Astrocyte (in vitro differentiated cells and primary cell): ENCODE measurements around the gene AGPAT4. TPM values are rescaled to one million over a fixed set of nuclear protein-coding genes. Genes with fewer than 3 reads are reported as not detected.

Experiments used
- DNase-seq: peaks from one replicate; pipeline ENCODE4 v3.0.0-alpha.2; 2010; ENCODE audit warnings: low read depth
- FAIRE-seq: peaks from 2 replicates; lab custom pipeline; 2011; peaks lifted over from hg19 to GRCh38; lab: Jason Lieb, UNC
- H2AFZ ChIP-seq: 2 replicates; pipeline ENCODE4 v1.6.0; 2012; ENCODE audit warnings: low read depth, low read length, inconsistent platforms
- H3K27ac ChIP-seq: 2 replicates; pipeline ENCODE4 v1.5.1; 2011; ENCODE audit warnings: low read depth, low read length, inconsistent platforms
- H3K27me3 ChIP-seq: 2 replicates; pipeline ENCODE4 v1.6.0; 2011; ENCODE audit warnings: low read length, inconsistent platforms; ENCODE audit not compliant: insufficient read depth
- H3K36me3 ChIP-seq: 2 replicates; pipeline ENCODE4 v1.5.1; 2011; ENCODE audit warnings: low read length, inconsistent platforms; ENCODE audit not compliant: insufficient read depth
- H3K4me1 ChIP-seq: 2 replicates; pipeline ENCODE4 v1.5.1; 2011; ENCODE audit warnings: low read length, inconsistent platforms; ENCODE audit not compliant: insufficient read depth
- H3K4me2 ChIP-seq: 2 replicates; pipeline ENCODE4 v1.6.0; 2012; ENCODE audit warnings: low read length, inconsistent platforms
- H3K4me3 ChIP-seq: 2 replicates; pipeline ENCODE4 v1.5.1; 2011; ENCODE audit warnings: low read depth, mild to moderate bottlenecking, low read length, inconsistent platforms; ENCODE audit not compliant: insufficient read depth
- H3K79me2 ChIP-seq: 2 replicates; pipeline ENCODE4 v1.6.0; 2012; ENCODE audit warnings: mild to moderate bottlenecking, low read length, inconsistent platforms; ENCODE audit not compliant: insufficient read depth
- H3K9ac ChIP-seq: 2 replicates; pipeline ENCODE4 v1.6.0; 2012; ENCODE audit warnings: mild to moderate bottlenecking, low read length, inconsistent platforms
- H3K9me3 ChIP-seq: 2 replicates; pipeline ENCODE4 v1.5.1; 2012; ENCODE audit warnings: low read depth, mild to moderate bottlenecking, low read length, inconsistent platforms; ENCODE audit not compliant: insufficient read depth
- H4K20me1 ChIP-seq: 2 replicates; pipeline ENCODE4 v1.6.0; 2012; ENCODE audit warnings: low read length, inconsistent platforms; ENCODE audit not compliant: insufficient read depth
- H3K27ac Mint-ChIP-seq: one replicate; pipeline ENCODE4 v1.8.0; 2021; ENCODE audit warnings: mild to moderate bottlenecking, mixed read lengths; ENCODE audit not compliant: unreplicated experiment
- H3K27me3 Mint-ChIP-seq: one replicate; pipeline ENCODE4 v1.8.0; 2021; ENCODE audit warnings: low read depth, mixed read lengths; ENCODE audit not compliant: unreplicated experiment
- H3K36me3 Mint-ChIP-seq: one replicate; pipeline ENCODE4 v1.8.0; 2021; ENCODE audit warnings: low read depth, mixed read lengths; ENCODE audit not compliant: unreplicated experiment
- H3K4me1 Mint-ChIP-seq: one replicate; pipeline ENCODE4 v1.8.0; 2021; ENCODE audit warnings: low read depth, mixed read lengths; ENCODE audit not compliant: unreplicated experiment
- H3K4me3 Mint-ChIP-seq: one replicate; pipeline ENCODE4 v1.8.0; 2021; ENCODE audit warnings: mild to moderate bottlenecking, moderate library complexity, mixed read lengths; ENCODE audit not compliant: unreplicated experiment
- H3K9me3 Mint-ChIP-seq: one replicate; pipeline ENCODE4 v1.8.0; 2021; ENCODE audit warnings: mild to moderate bottlenecking, mixed read lengths; ENCODE audit not compliant: unreplicated experiment
- EZH2 ChIP-seq: IDR thresholded peaks from 2 replicates; pipeline ENCODE4 v1.6.1; 2012; ENCODE audit warnings: mild to moderate bottlenecking, low read length, inconsistent platforms; ENCODE audit not compliant: insufficient read depth
- total RNA-seq: library from RNA; stranded (reverse); gene quantifications from 2 replicates; pipeline ENCODE4 v1.2.1, GENCODE V29; 2021
- TF ChIP-seq, protein P1 (sequence below): IDR thresholded peaks from 2 replicates; pipeline ENCODE4 v1.5.1; 2011; ENCODE audit warnings: low read depth, mild to moderate bottlenecking, inconsistent platforms, low read length, moderate library complexity; ENCODE audit not compliant: insufficient read depth

Gene AGPAT4
- total RNA-seq, 1 donor from 2014 or later: 27.2 TPM

- Histone ChIP-seq H3K36me3 (no peaks in the 10 kb centered on the region), H3K27me3 (no peaks in the 10 kb centered on the region), H2AFZ (no peak overlapping the region), H3K9me3 (no peaks in the 10 kb centered on the region), H3K79me2 (peaks cover 3% of the 10 kb centered on the region), H3K4me2 (no peak overlapping the region), H3K9ac (no peak overlapping the region), H3K4me1 (peaks cover 23% of the 10 kb centered on the region), H4K20me1 (peaks cover 5% of the 10 kb centered on the region), H3K4me3 (no peak overlapping the region), H3K27ac (no peak overlapping the region)
- no peak for TF ChIP-seq EZH2
- TF ChIP-seq, protein P1, sequence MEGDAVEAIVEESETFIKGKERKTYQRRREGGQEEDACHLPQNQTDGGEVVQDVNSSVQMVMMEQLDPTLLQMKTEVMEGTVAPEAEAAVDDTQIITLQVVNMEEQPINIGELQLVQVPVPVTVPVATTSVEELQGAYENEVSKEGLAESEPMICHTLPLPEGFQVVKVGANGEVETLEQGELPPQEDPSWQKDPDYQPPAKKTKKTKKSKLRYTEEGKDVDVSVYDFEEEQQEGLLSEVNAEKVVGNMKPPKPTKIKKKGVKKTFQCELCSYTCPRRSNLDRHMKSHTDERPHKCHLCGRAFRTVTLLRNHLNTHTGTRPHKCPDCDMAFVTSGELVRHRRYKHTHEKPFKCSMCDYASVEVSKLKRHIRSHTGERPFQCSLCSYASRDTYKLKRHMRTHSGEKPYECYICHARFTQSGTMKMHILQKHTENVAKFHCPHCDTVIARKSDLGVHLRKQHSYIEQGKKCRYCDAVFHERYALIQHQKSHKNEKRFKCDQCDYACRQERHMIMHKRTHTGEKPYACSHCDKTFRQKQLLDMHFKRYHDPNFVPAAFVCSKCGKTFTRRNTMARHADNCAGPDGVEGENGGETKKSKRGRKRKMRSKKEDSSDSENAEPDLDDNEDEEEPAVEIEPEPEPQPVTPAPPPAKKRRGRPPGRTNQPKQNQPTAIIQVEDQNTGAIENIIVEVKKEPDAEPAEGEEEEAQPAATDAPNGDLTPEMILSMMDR: no peak
- Mint-ChIP-seq H3K27me3 (no peaks in the 10 kb centered on the region), H3K36me3 (peaks cover 11% of the 10 kb centered on the region), H3K4me3 (no peak overlapping the region), H3K27ac (no peak overlapping the region), H3K9me3 (no peaks in the 10 kb centered on the region), H3K4me1 (peaks cover 27% of the 10 kb centered on the region)
- FAIRE-seq (no peak), DNase-seq (no peak)
These were observed 102.7 kb downstream of the AGPAT4 start for GRCh38 chr6:161171207-161171606.

- no peak overlapping the region for H3K4me3 Mint-ChIP-seq
- no peak overlapping the region for H3K4me3 ChIP-seq
- FAIRE-seq (no peak), DNase-seq (peak; percentile 75)
- H3K4me2 ChIP-seq: peak overlapping the region; percentile 17
- peaks cover 3% of the 10 kb centered on the region for H3K79me2 ChIP-seq
- H3K27ac Mint-ChIP-seq: no peak overlapping the region
- no peaks in the 10 kb centered on the region for H3K9me3 ChIP-seq
- H3K27ac ChIP-seq: peak overlapping the region; percentile 84
- TF ChIP-seq, protein P1: no peak
- TF ChIP-seq EZH2: no peak
- no peak overlapping the region for H2AFZ ChIP-seq
- H3K9ac ChIP-seq: peak overlapping the region; percentile 49
- H3K36me3 ChIP-seq: peaks cover 7% of the 10 kb centered on the region
- peaks cover 19% of the 10 kb centered on the region for H3K36me3 Mint-ChIP-seq
- no peaks in the 10 kb centered on the region for H3K9me3 Mint-ChIP-seq
- H3K27me3 ChIP-seq: no peaks in the 10 kb centered on the region
- H3K27me3 Mint-ChIP-seq: no peaks in the 10 kb centered on the region
- peaks cover 27% of the 10 kb centered on the region for H3K4me1 Mint-ChIP-seq
- peaks cover 5% of the 10 kb centered on the region for H4K20me1 ChIP-seq
- peaks cover 23% of the 10 kb centered on the region for H3K4me1 ChIP-seq
These were observed 104.2 kb downstream of the AGPAT4 start for GRCh38 chr6:161169696-161170095.

- Histone ChIP-seq H3K4me2 (peak overlapping the region; percentile 61), H3K9me3 (no peaks in the 10 kb centered on the region), H3K36me3 (peaks cover 7% of the 10 kb centered on the region), H2AFZ (no peak overlapping the region), H4K20me1 (peaks cover 5% of the 10 kb centered on the region), H3K79me2 (peaks cover 3% of the 10 kb centered on the region), H3K4me1 (peaks cover 23% of the 10 kb centered on the region), H3K27ac (peak overlapping the region; percentile 84), H3K9ac (peak overlapping the region; percentile 49), H3K4me3 (no peak overlapping the region), H3K27me3 (no peaks in the 10 kb centered on the region)
- Mint-ChIP-seq H3K9me3 (no peaks in the 10 kb centered on the region), H3K4me1 (peaks cover 27% of the 10 kb centered on the region), H3K27ac (peak overlapping the region; percentile 65), H3K4me3 (no peak overlapping the region), H3K27me3 (no peaks in the 10 kb centered on the region), H3K36me3 (peaks cover 19% of the 10 kb centered on the region)
- TF ChIP-seq, protein P1: no peak
- TF ChIP-seq EZH2: no peak
- no peak for FAIRE-seq
- no peak for DNase-seq
These were observed 104.8 kb downstream of the AGPAT4 start for GRCh38 chr6:161169035-161169434.
